ENCODE results near the gene ARAP3.

GRCh38 chr5:141704782-141705297 is 22.8 kb upstream of the ARAP3 start:
- TF ChIP-seq BRCA1 (IDR thresholded peaks at IDR 0.05) = no peak
- no peak for TF ChIP-seq BRCA1 (CRISPR knock-in tag; IDR thresholded peaks at IDR 0.05)
- no peak for TF ChIP-seq SIX5 (IDR thresholded peaks at IDR 0.05; ENCODE audit: borderline replicate concordance in 1 of 2, insufficient read depth in 1 of 2, low read depth in 1 of 2, low read length in 2 of 2)

Measured in K562 (cell line).